Measurements from ENCODE around the gene VPS72.

- no peak for TF ChIP-seq POLR2AphosphoS5 (IDR thresholded peaks at IDR 0.05)
- TF ChIP-seq CTCF (IDR thresholded peaks at IDR 0.05) = no peak
- TF ChIP-seq POLR2A (IDR thresholded peaks at IDR 0.05) = no peak
- TF ChIP-seq EP300 (IDR thresholded peaks at IDR 0.05; ENCODE audit: low read depth) = no peak
Observed at GRCh38 chr1:151156515-151156819, 33.5 kb downstream of the VPS72 start, which contains the start of gene TNFAIP8L2.
